Measurements from ENCODE around the gene HMSD.
A peak's percentile ranks its signal among the peaks of the same experiment; 100 is the strongest.
"Not testable (repeated sequence)": the region's sequence is repeated elsewhere in the genome, so short reads cannot be mapped to it uniquely, and the experiment has no call there.

HMSD gene

GRCh38 chr18:63949068-63949737 is at the start of gene HMSD:
Gene HMSD, plus strand, starts transcription at chr18:63949301. Its CDS starts 4,155 bp downstream, at chr18:63953456.
- DNase-seq (ENCODE audit: low spot score in 2 of 2) = peak; percentile 46 to 53
- Mint-ChIP-seq H3K27ac (peak within 1 kb of the TSS; percentile 38), H3K36me3 (peaks cover 3% of the 10 kb centered on the region), H3K4me3 (peak within 1 kb of the TSS; percentile 75), H3K9me3 (peaks cover 3% of the 10 kb centered on the region), H3K27me3 (no peaks in the 10 kb centered on the region), H3K4me1 (peaks cover 19% of the 10 kb centered on the region)
- ATAC-seq (ENCODE audit: low read depth) = peak; percentile 98

DNA sequence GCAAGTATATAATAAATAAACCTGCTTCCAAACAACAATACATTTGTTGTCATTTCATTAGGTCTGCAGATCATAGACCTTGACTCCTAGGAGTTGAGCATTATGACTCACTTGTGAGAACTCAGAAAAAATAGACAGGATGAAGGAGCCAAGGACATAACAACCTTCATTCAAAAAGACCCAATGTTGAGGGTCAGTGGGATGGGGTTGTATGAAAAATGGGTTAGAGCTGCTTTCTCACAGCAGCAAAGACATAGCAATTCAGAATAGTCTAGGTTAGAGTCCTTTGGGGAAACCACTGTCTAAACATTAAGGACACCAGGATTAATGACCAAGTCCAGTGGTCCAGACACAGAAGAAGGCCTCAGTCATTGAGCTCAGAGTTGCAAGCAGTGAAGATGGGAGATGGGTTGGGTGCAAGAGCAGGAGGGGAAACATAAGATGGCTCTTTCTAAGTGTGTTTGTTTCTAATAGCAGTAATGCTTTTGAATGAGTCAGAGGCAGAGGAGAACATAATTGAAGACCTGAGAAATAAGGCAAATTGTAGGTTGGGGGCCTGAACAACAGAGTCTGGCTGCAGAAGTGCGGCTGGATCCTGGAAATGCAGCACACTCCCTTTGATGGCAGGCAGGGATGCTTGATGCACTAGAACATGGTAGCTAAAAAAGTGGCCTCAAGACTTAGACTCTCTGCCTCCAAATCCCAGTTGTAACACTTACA is 45.1 kb upstream of the HMSD start:
- Mint-ChIP-seq H3K4me3 (no peak overlapping the region), H3K9me3 (no peaks in the 10 kb centered on the region), H3K27me3 (peaks cover 4% of the 10 kb centered on the region), H3K27ac (no peak overlapping the region), H3K36me3 (no peaks in the 10 kb centered on the region), H3K4me1 (peaks cover 4% of the 10 kb centered on the region)
- no peak for ATAC-seq (ENCODE audit: low read depth)
- no peak for DNase-seq (ENCODE audit: low spot score in 2 of 2)

DNA sequence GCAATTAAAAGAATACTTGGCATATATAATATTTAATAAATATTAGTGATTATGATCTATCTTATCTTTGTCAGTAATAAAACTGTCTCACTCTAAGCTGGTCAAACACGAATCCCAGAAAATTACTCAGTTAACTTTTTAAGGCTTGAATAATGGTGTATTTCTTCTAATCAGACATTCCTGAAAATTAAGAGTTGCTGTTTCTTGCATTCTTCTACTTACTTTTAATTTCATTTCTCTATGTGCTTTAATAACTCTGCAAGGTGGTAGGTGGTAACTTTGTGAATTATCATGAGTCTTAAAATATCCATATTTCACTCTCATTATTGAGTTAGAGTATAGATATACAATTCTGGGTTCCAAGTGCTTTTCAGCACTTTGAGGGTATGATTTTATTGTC is 44.4 kb upstream of the HMSD start:
- H3K9me3 Mint-ChIP-seq = no peaks in the 10 kb centered on the region
- no peak for DNase-seq (ENCODE audit: low spot score in 2 of 2)
- no peak overlapping the region for H3K4me3 Mint-ChIP-seq
- H3K36me3 Mint-ChIP-seq = no peaks in the 10 kb centered on the region
- no peak for ATAC-seq (ENCODE audit: low read depth)
- no peak overlapping the region for H3K27ac Mint-ChIP-seq
- peaks cover 4% of the 10 kb centered on the region for H3K27me3 Mint-ChIP-seq
- peaks cover 4% of the 10 kb centered on the region for H3K4me1 Mint-ChIP-seq

DNA sequence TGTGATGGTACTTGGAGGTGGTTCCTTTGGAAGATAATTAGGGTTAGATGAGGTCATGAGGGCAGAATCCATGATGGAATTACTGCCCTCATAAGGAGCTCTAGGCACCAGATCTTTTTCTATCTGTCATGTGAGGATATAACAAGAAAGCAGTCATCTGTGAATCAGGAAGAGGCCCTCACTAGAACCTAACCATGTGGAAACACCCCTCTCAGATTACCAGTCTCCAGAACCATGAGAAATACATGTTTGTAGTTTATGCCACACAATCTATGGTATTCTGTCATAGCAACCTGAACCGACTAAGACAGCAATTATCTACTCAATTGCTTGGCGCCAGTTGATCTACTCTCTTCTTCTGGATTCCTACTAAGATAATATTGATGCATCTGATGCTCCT is 43.7 kb upstream of the HMSD start:
- DNase-seq (ENCODE audit: low spot score in 2 of 2) = no peak
- no peak overlapping the region for H3K27ac Mint-ChIP-seq
- H3K9me3 Mint-ChIP-seq = no peaks in the 10 kb centered on the region
- no peak overlapping the region for H3K4me3 Mint-ChIP-seq
- H3K27me3 Mint-ChIP-seq = peaks cover 4% of the 10 kb centered on the region
- H3K4me1 Mint-ChIP-seq = peaks cover 4% of the 10 kb centered on the region
- ATAC-seq (ENCODE audit: low read depth) = no peak
- H3K36me3 Mint-ChIP-seq = no peaks in the 10 kb centered on the region

GRCh38 chr18:63906056-63906455 is 43.0 kb upstream of the HMSD start:
- Mint-ChIP-seq H3K4me1 (peaks cover 4% of the 10 kb centered on the region), H3K27ac (no peak overlapping the region)
- no peak for DNase-seq (ENCODE audit: low spot score in 2 of 2)

DNA sequence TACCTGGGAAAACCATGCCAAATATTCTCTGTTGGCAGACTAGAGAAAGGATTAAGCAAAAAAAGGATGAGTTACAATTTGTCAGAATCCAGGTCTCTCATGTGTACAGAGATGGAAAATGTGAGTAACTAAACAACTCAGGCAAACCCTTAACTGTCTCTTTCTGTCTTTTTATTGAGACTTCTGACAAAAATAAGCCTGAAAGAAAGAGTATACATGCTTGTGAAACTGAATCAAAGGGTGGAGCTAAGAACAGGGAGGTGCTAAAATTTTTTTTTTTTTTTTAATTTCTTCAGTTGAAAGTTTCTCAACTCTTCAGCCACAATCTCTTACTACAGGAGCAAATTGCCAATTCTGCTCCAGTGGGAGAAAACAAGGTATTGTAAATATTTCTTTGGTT is 41.4 kb upstream of the HMSD start, which contains the start of gene SERPINB10:
SERPINB10 (plus strand) TSS at position 295 of the 400 bp plus-strand sequence. CDS start 7,553 bp downstream, outside the sequence.
- peaks cover 4% of the 10 kb centered on the region for H3K4me1 Mint-ChIP-seq
- peaks cover 5% of the 10 kb centered on the region for H3K27me3 Mint-ChIP-seq
- H3K9me3 Mint-ChIP-seq = no peaks in the 10 kb centered on the region
- no peak for ATAC-seq (ENCODE audit: low read depth)
- H3K4me3 Mint-ChIP-seq = no peak within 1 kb of the TSS
- no peak within 1 kb of the TSS for H3K27ac Mint-ChIP-seq
- H3K36me3 Mint-ChIP-seq = no peaks in the 10 kb centered on the region
- DNase-seq (ENCODE audit: low spot score in 2 of 2) = no peak

More at GRCh38 chr18:63906056-63906455, 43.0 kb upstream of the HMSD start:
- Mint-ChIP-seq H3K27me3 (peaks cover 7% of the 10 kb centered on the region), H3K4me3 (no peak overlapping the region), H3K9me3 (no peaks in the 10 kb centered on the region), H3K36me3 (no peaks in the 10 kb centered on the region)
- ATAC-seq (ENCODE audit: low read depth) = no peak

DNA sequence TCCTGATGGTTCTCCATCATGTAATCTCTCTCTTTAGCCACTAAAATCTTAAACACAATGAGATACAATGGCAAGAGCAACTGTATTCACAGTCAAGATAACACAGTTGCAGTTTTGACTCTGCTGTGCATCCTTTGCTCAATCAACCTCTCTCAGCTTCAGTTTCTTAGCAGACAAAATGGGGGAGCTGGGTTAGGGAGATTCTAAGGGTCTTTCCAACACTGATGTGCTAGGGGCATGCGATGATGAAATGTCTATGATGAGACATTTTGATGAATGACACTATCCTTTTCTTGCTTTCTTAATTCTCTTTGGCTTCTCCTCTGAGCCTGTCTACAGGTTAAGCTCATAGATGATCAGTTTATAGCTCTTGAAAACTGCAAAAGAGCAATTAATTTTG is 40.2 kb upstream of the HMSD start:
- Mint-ChIP-seq H3K36me3 (no peaks in the 10 kb centered on the region), H3K27me3 (peaks cover 5% of the 10 kb centered on the region), H3K27ac (no peak overlapping the region), H3K9me3 (no peaks in the 10 kb centered on the region), H3K4me3 (no peak overlapping the region), H3K4me1 (peaks cover 4% of the 10 kb centered on the region)
- no peak for DNase-seq (ENCODE audit: low spot score in 2 of 2)
- no peak for ATAC-seq (ENCODE audit: low read depth)

DNA sequence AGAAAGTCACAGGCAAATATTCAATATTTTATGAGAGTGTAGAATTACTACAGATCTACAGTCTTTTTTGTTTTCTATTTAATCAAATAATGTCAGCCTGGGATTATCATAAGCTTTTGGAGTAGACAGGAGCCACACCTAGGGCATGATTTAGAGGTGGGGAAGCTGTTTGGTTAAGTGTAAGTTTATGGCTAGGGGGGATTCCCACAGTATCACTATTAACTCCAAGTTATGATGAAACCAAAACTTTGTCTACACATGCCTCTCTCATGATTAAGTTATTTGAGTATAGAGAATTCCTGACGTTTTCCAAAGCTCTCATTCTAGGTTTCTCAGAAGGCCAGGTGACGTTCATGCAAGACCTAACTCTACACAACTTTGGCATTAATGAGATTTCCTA is 39.2 kb upstream of the HMSD start:
- H3K4me3 Mint-ChIP-seq = no peak overlapping the region
- peaks cover 7% of the 10 kb centered on the region for H3K27me3 Mint-ChIP-seq
- no peak overlapping the region for H3K27ac Mint-ChIP-seq
- no peak for ATAC-seq (ENCODE audit: low read depth)
- H3K9me3 Mint-ChIP-seq = no peaks in the 10 kb centered on the region
- peaks cover 4% of the 10 kb centered on the region for H3K4me1 Mint-ChIP-seq
- no peak for DNase-seq (ENCODE audit: low spot score in 2 of 2)
- H3K36me3 Mint-ChIP-seq = no peaks in the 10 kb centered on the region

- no peak overlapping the region for H3K4me3 Mint-ChIP-seq
- DNase-seq (ENCODE audit: low spot score in 2 of 2) = no peak
- H3K9me3 Mint-ChIP-seq = no peaks in the 10 kb centered on the region
- H3K27ac Mint-ChIP-seq = no peak overlapping the region
- no peaks in the 10 kb centered on the region for H3K4me1 Mint-ChIP-seq
- ATAC-seq (ENCODE audit: low read depth) = no peak
- H3K36me3 Mint-ChIP-seq = no peaks in the 10 kb centered on the region
- H3K27me3 Mint-ChIP-seq = peaks cover 11% of the 10 kb centered on the region
Measured at GRCh38 chr18:63917817-63918216, 31.3 kb upstream of the HMSD start.

DNA sequence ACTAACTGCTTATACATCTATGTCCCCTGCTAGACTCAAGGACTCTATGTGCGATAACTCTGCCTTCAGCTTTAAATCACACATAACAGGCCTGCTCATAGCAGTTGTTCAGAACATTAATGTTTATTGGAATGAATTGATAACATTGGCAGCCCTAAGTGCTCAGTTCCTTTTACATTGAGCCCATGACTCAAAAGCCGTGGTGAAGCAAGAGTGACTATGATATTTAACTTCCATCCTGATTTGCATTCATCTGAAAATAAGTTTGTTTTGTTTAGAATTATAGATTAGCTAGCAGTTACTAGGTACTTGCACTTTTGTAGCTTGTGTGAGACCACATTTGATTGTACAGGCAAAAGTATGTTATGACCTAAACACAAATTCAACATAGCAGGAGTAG is 27.1 kb upstream of the HMSD start:
- Mint-ChIP-seq H3K27me3 (peaks cover 18% of the 10 kb centered on the region), H3K9me3 (no peaks in the 10 kb centered on the region), H3K27ac (no peak overlapping the region), H3K4me3 (no peak overlapping the region), H3K36me3 (no peaks in the 10 kb centered on the region), H3K4me1 (no peaks in the 10 kb centered on the region)
- DNase-seq (ENCODE audit: low spot score in 2 of 2) (no peak), ATAC-seq (ENCODE audit: low read depth) (no peak)

DNA sequence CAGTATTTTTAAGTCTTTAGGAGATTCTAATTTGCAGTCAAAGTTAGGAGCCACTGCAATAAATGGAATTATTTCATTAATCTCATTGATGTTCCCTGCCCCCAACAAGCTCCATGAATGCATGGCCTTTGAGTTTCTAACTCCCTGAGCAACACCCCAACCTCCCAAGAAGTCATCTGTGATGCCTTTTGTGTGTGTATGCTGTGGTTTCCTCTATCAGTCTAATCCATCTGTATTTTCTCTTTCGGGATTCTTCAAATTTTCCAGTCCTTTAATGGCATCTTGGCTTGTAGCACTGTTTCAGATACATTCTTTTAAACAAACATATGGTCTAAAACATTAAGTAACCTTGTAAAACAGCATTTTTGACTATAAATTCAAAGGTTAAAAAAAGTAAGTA is 24.6 kb upstream of the HMSD start:
- ATAC-seq (ENCODE audit: low read depth) = no peak
- H3K27me3 Mint-ChIP-seq = peaks cover 16% of the 10 kb centered on the region
- no peak overlapping the region for H3K4me3 Mint-ChIP-seq

DNA sequence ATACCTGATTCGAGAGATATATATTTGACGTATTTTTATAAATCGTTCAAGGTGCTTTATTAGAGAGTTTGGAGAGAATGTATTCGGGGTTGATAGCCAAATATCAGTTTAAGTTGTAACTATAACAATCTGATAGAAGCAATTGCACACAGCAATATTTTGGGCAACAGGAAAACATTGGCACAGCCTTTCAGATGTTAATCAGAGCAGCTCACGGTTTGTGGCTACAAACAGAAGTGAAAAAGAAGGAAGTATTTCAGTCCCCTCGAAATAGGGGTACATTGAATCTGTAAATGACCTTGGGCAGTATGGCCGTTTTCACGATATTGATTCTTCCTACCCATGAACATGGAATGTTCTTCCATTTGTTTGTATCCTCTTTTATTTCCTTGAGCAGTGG is 20.8 kb upstream of the HMSD start:
- Mint-ChIP-seq H3K27ac (no peak overlapping the region), H3K36me3 (no peaks in the 10 kb centered on the region), H3K4me3 (no peak overlapping the region), H3K4me1 (peaks cover 4% of the 10 kb centered on the region), H3K9me3 (no peaks in the 10 kb centered on the region), H3K27me3 (peaks cover 11% of the 10 kb centered on the region)
- ATAC-seq (ENCODE audit: low read depth) (no peak), DNase-seq (ENCODE audit: low spot score in 2 of 2) (no peak)

More for the DNA sequence above, 24.6 kb upstream of the HMSD start:
- no peaks in the 10 kb centered on the region for H3K36me3 Mint-ChIP-seq
- no peaks in the 10 kb centered on the region for H3K9me3 Mint-ChIP-seq
- no peak overlapping the region for H3K27ac Mint-ChIP-seq
- no peak for DNase-seq (ENCODE audit: low spot score in 2 of 2)
- H3K4me1 Mint-ChIP-seq = peaks cover 4% of the 10 kb centered on the region

- not testable (repeated sequence) for H3K4me1 Mint-ChIP-seq; H3K36me3 Mint-ChIP-seq; H3K9me3 Mint-ChIP-seq; H3K27me3 Mint-ChIP-seq; ATAC-seq (ENCODE audit: low read depth); H3K4me3 Mint-ChIP-seq; H3K27ac Mint-ChIP-seq; DNase-seq (ENCODE audit: low spot score in 2 of 2)
Measured at GRCh38 chr18:63929369-63929768, 19.7 kb upstream of the HMSD start.

GRCh38 chr18:63930773-63931354 is 18.2 kb upstream of the HMSD start:
- DNase-seq (ENCODE audit: low spot score in 2 of 2) = no peak
- Mint-ChIP-seq H3K9me3 (no peaks in the 10 kb centered on the region), H3K4me1 (peaks cover 4% of the 10 kb centered on the region), H3K36me3 (no peaks in the 10 kb centered on the region), H3K4me3 (no peak overlapping the region), H3K27me3 (peaks cover 3% of the 10 kb centered on the region), H3K27ac (no peak overlapping the region)
- no peak for ATAC-seq (ENCODE audit: low read depth)
